ENCODE data around the gene LY6G5C.

The LY6G5C gene

DNA sequence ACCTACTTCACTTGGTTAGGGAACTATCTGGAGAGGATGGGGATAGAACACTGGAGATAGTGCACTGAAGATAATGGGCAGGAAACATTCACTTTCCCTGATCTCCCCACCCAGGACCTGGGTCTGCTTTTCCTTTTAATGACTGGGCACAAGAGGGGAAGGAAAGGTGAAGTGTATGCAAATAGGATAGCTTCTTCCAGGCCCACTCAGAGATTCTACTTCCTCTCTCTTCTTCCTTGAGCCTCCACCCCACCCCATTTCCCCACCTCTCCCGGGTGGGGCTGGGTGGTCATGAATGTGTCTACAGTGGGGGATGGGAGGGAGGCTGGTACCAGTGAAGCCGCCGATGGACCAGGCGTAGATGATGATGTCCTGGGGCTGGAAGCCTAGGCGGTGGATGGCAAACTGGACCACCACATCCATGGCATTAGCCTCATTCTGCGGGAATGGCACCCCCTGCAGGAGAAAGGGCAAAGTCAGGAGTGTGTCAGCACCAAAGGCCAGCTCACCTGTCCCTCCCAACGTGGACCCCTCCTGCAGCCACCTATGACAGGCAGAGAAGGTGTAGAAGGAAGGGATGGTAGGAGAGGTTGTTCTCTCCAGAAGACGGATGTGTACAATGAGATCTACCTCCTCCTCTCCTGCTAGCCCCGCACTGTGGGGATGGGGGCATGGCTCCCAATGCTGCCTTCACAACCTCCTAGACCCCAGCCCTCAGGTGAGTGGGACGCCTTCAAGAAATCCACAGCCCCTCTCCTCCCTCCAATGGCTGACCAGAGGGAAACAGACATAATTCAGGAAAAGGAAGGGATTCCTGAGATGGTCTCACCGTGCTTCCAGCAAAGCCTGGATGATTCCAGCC, 8.6 kb upstream of the LY6G5C start:
- H3K4me3 ChIP-seq (ENCODE audit: low read length), result no peak overlapping the region
- no peak for DNase-seq (ENCODE audit: low read depth)
- TF ChIP-seq, protein P1, sequence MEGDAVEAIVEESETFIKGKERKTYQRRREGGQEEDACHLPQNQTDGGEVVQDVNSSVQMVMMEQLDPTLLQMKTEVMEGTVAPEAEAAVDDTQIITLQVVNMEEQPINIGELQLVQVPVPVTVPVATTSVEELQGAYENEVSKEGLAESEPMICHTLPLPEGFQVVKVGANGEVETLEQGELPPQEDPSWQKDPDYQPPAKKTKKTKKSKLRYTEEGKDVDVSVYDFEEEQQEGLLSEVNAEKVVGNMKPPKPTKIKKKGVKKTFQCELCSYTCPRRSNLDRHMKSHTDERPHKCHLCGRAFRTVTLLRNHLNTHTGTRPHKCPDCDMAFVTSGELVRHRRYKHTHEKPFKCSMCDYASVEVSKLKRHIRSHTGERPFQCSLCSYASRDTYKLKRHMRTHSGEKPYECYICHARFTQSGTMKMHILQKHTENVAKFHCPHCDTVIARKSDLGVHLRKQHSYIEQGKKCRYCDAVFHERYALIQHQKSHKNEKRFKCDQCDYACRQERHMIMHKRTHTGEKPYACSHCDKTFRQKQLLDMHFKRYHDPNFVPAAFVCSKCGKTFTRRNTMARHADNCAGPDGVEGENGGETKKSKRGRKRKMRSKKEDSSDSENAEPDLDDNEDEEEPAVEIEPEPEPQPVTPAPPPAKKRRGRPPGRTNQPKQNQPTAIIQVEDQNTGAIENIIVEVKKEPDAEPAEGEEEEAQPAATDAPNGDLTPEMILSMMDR (conservative IDR thresholded peaks at IDR 0.05; ENCODE audit: low read length), result peak; percentile 47

DNA sequence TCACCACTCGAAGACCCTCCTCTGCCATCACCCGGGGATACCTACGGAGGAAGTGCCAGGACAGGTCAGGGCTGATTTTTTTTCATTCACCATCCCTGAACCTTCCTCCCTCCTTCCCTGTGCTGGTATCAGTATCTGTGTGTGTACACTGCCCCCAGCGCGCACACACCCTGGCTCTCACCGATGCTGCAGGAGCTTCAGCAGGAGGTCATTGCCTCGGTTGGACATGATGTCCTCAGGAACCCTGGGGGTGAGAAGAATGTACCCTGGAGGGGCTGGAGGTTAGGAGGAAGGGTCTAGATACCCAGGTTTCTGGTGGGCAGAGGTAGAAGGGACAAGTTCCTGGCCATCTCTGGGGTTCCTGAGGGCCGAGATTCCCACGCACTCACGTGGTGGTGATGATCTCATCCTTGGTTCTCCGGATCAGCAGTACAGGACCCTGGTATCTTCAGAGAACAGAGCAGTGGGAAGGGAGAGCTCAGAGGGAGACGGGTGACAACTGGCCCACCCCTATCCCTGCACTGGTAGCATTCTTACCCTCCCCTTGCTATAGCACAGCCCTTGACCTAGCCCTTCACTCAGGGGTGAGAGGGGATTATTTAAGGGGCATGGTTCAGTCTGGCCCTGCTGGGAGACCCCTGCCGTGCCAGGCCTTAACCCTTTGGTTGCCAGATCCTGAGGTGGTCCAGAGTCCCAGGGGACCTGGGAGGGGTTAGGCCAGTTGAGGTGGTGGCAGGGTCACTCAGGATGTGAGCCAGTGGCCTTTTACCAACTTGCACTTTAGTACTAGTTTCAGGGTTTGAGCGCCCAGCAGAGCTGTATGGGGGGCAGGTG, 7.2 kb upstream of the LY6G5C start:
- no peak for DNase-seq (ENCODE audit: low read depth)
- no peak overlapping the region for H3K4me3 ChIP-seq (ENCODE audit: low read length)
- TF ChIP-seq, protein P1 (conservative IDR thresholded peaks at IDR 0.05; ENCODE audit: low read length), result no peak

DNA sequence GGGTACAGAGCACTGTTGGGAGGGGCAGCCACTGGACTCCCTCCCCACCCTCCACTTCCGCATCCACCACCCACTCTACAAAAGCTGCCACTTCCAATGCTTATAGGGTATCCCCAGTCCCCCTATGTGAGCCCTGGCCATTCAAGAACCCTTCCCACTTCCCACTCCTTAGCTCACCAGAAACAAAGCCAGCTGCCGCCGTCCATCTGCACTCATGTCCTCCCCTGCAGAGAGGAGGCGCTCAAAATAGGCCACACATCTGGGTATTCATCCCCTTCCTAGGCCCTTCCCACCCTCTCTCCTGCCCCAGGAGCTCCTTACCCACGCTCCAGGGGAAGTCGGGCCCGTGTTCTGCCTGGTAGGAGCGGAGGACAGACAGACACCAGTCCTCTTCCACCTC, 6.5 kb upstream of the LY6G5C start:
- DNase-seq (ENCODE audit: low read depth), result no peak
- TF ChIP-seq, protein P1 (conservative IDR thresholded peaks at IDR 0.05; ENCODE audit: low read length), result no peak

GRCh38 chr6:31686483-31686882, 5.6 kb upstream of the LY6G5C start:
- no peak for DNase-seq (ENCODE audit: low read depth)
- TF ChIP-seq, protein P1 (conservative IDR thresholded peaks at IDR 0.05; ENCODE audit: low read length), result no peak
- no peak overlapping the region for H3K4me3 ChIP-seq (ENCODE audit: low read length)

More for the DNA sequence above, 6.5 kb upstream of the LY6G5C start:
- no peak overlapping the region for H3K4me3 ChIP-seq (ENCODE audit: low read length)

GRCh38 chr6:31683591-31683990, 2.7 kb upstream of the LY6G5C start:
- no peak overlapping the region for H3K4me3 ChIP-seq (ENCODE audit: low read length)
- TF ChIP-seq, protein P1 (conservative IDR thresholded peaks at IDR 0.05; ENCODE audit: low read length), result no peak
- no peak for DNase-seq (ENCODE audit: low read depth)

DNA sequence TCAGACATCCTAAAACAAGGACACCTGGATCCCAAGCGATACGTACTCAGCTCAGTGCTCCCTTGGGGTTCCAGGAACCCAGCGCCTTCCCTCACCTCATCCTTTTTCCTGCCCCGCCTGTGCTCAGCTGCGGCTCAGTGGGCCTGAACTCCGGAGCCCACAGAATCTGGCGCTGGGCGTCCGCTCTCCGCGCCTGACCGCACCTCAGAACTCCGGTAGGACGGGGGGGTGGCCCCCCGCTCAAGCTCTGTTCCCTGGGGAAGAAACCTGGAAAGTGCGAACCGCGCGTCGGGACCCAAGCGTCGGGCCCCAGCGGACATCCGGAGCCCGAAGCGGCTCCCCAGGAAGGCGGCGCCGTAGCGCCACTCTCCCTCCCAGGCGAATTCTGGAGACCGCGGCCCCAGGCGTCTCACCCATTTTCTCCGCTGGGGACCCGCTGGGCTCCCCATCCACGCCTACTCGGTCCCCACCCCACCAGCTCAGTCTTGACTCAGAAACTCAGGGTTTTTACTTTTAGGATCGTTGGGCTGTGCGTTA, 336 bp upstream of the LY6G5C start:
- DNase-seq (ENCODE audit: low read depth), result peak; percentile 34
- TF ChIP-seq, protein P1 (conservative IDR thresholded peaks at IDR 0.05; ENCODE audit: low read length), result peak; percentile 30
- peak overlapping the region; percentile 61 for H3K4me3 ChIP-seq (ENCODE audit: low read length)
